PFSK-1 (cell line): ENCODE results near the gene SUN5.

Experiments
- FOXP2 ChIP-seq: optimal IDR thresholded peaks from 2 replicates; pipeline ENCODE3; 2011; ENCODE audit warnings: borderline replicate concordance, control low read depth, inconsistent platforms; ENCODE audit not compliant: insufficient read depth; ENCODE audit errors: extremely low read length, extremely low read depth
- POLR2AphosphoS5 ChIP-seq: IDR thresholded peaks from 2 replicates; pipeline ENCODE4 v1.6.1; 2012; ENCODE audit warnings: low read depth, mild to moderate bottlenecking, control low read depth, low read length, moderate library complexity
- REST ChIP-seq, 2 experiments: IDR thresholded peaks; 2 replicates each; pipeline versions ENCODE4 v1.6.1 to v1.8.0; 2011 to 2012; ENCODE audit warnings: low read depth in 2 of 2, low read length in 2 of 2, control low read depth in 1 of 2, inconsistent platforms in 1 of 2, mild to moderate bottlenecking in 1 of 2, moderate library complexity in 1 of 2; ENCODE audit not compliant: insufficient read depth in 1 of 2
- SIN3A ChIP-seq: IDR thresholded peaks from 2 replicates; pipeline ENCODE4 v1.6.1; 2012; ENCODE audit warnings: mild to moderate bottlenecking, low read length, moderate library complexity, borderline replicate concordance; ENCODE audit not compliant: insufficient read depth
- TAF1 ChIP-seq: IDR thresholded peaks from 2 replicates; pipeline ENCODE4 v1.6.1; 2012; ENCODE audit warnings: low read length, control low read depth, borderline replicate concordance; ENCODE audit not compliant: insufficient read depth

DNA sequence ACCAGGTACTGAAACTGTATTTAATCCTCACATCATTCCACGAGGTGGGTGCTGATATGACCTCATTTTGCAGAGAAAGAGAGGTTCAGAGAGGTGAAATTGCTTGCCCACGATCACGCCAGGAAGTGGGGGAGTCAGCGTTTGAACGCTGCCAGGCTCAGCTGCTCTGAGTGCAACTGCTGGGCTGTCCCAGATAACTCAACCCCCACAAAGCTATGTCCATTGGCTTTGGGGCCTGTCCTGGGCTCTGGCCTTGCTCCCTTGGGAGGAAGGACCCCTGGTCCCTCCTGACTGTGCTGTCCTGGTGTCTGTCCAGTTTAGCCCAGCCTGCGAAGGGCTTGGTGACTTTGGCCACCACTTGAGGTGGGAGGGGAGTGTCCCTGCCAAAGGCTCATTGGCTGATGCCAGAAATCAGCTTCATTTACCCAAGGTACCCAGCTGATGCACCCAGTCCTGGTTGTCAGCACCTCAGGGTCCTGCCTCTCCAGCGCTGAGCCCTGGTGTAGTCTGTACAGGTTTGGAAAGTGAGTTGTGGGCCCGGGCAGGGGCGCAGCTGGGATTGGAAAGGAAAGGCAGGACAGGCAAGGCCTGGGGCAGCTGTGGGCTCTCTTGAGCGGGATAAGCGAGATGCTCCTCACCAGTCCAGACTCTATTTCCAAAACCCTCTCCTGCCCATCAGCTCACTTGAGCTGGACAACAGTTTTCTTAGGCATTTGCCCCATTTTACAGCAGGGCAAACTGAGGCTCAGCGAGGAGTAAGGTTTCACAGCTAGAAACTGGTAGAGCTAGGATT is 38.5 kb downstream of the SUN5 start:
- TF ChIP-seq POLR2AphosphoS5 (no peak), TAF1 (no peak), SIN3A (no peak), REST (IDR thresholded peaks at IDR 0.05; ENCODE audit: insufficient read depth in 1 of 2, low read depth in 2 of 2, low read length in 2 of 2) (no peak), FOXP2 (no peak)
